Stimulated activated CD8-positive, alpha-beta memory T cell treated with anti-CD3 and anti-CD28 coated beads, Interleukin-12 subunit alpha, Interleukin-12 subunit beta, amount 100 ng/mL, for 24 hours (primary cell): ENCODE measurements around the gene MYRF.

ENCODE experiments used
- DNase-seq: peaks from one replicate; pipeline ENCODE4 v3.0.0-alpha.2; 2020; ENCODE audit errors: extremely low read depth

MYRF gene

DNA sequence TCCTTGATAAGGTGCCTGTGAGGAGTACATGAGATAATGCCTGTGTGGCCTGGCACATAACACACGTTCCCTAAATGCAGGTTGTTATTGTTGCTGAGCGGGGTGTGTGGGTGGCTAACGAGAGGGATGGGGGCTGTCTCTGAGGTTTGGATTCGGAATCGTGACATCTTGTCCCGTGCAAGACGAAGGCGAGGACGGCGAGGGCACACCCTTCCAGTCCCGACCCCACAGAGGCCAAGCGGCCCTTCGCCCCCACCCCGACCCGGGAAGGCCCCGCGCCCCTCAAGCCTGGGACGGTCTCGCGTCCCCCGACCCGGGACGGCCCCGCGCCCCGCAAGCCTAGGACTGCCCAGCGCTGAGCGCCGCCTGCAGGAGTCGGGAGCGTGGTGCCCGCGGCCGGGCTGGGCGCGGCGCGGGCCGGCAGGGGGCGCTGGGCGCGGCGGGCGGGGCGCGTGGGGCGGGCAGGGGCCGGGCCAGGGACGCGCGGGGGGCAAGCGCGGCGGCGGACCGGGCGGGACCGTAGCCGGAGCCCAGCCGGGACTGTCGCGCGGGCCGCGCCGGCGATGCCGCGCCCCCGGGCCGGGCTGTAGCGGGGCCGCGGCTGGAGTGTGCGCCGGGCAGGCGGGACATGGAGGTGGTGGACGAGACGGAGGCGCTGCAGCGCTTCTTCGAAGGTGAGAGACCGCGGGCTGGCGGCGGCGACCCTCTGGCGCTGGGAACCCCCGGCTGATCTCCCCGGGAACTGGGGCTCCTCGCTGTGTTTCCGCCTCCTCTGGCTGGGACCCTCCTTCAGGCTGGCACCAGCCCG lies at the start of gene MYRF:
MYRF (plus strand) TSS at position 520 of the 808 bp plus-strand sequence; CDS start at position 629, 109 bp downstream.
- no peak for DNase-seq

DNA sequence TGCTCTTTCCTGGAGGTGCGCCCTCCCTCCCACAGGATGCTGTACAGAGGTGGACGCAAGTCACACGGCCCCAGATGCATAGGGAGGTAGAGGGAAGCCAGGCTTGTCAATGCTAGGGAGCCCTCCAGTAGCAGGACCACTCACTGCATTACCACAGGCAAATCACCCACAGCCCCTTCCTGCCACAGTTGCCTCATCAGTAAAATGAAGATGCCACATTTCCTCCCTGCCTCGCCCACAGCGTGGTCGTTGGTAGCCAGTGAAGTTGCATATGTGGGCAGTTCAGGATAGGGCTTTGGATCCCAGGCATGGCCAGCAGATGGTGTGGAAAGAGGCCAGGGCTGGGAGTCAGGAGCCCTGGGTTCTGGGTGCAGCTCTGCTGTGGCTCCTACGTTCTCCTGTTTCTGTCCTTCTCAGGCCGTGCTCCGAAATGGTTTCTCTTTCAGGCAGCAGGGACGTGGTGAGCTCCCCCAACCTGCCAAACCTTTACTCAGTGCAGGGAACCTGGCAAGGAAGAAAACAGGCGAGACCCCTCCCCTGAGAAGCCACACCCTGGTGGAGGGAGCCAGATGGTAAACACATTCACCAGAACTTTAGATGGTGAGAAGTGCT lies 49.6 kb upstream of the MYRF start:
- no peak for DNase-seq

DNA sequence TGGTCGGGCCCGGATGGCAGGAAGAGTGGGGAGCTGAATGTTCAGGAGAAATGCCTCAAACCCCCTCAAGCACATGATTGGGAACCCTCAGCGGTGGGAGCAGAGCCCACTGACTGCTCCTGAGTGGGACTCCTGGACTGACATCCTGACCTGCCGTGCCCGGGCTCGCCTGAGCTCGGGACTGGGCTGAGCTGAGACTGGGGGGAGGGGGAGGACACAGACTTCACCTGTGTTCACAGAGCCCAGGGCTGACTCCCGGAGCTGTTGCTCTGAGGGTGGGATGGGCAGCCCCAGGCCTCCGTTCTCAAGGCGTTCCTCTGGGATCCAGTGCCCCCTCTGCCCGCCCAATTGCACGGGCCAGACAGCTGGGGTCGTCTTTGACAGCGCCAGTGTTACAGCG lies 47.6 kb upstream of the MYRF start:
- no peak for DNase-seq

DNA sequence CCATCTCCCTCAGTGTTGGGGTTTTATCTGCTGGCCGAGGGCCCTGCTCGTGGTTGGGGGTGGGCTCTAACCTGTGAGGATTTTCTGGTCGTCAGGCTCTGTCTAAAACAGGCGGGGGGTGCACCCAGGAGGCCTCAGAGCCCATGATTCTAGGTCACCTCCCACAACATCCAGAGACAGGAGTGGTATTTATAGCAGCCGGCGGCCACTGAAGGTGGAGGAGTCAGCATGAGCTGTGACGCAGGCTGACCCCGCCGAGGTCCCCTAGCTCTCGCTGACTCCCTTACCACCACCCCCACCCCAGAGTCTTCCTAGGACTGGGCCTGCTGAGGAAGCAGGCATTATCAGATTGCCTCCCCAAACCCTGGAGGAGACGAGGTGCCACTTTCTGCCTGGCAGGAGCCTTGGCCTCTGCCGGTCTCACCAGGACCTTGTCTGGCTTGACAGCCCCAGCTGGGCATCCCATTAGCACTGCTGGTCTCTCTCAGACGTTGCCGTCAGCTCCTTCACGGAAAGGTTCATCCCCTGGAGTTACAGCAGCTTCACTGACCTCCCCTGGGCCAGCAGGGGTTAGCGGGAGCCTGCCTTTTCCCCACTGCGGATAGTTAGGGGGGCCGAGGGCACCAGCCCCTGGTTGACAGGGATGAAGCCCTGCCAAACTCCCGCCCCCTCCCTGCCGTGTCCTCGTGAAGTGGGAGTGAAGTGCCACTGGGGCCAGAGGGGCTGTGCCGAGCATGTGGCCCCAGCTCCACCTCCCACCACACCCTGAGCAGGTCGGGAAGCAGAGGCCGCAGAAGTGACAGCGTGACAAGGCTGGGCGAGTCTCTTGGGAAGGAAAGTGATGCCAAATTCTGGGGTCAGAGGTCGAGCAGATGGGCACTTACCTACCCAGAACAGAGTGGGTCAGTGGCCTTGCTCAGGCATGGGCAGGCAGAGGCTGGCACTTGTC lies 45.7 kb upstream of the MYRF start:
- DNase-seq = no peak

GRCh38 chr11:61707574-61707973 lies 44.9 kb upstream of the MYRF start:
- no peak for DNase-seq

- no peak for DNase-seq
Observed at GRCh38 chr11:61709110-61709509, 43.3 kb upstream of the MYRF start.

DNA sequence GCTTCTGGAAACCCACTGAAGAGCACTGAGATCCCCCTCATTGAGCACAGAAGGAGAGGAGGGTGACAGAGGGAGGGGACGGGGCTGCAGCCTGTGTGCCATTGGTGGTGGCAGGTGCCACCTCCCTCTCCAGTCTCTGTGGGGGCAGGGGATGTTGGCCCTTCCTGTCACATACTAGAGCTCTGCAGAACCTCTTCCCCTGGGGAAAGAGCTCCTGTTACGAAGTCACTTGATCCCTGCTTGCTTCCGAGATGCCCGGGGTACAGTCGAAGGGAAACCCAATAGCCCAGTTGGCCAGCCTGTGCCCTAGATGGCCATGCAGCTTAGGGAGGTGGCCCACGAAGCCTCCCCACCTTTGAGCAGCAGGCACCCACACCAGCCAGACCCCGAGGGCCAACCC lies 42.9 kb upstream of the MYRF start:
- DNase-seq = no peak

DNA sequence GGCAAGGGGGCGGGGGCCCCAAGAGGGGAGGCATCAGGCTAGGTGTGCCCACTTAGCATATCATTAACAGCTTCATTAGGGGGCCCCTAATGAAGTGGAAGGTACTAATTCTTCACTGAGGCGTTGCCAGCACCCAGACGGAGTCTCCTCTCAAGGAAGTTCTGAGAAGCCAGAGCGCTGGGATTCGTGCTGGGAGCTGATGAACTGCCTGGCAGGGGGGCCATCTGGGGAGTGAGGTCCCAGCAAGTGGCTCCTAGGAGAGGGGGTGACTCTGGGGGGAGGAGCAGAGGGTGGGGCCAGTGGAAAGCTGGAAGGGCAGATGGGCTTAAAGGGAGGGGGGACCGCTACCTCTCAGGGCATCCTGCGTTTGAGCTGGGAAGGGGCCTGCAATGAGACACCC lies 42.4 kb upstream of the MYRF start:
- no peak for DNase-seq

DNA sequence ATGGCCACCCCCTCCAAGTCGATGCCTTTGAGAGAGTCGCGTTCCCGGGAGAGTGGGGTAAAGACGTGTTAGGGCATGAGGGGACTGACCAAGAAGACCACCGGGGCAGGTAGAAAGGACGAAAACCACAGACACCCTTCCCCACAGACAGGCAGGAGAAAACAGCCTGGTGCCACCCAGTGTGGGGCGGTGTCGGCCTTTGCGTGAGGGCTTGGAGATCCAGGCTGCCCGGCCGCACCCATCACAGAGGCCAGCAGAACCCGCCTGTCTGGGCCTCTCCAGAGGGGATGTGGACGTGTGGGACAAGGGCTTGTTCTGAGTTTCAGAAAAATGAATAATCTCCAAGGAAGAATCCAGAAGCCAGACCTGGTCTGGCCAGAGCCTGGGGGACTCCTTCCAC lies 41.4 kb upstream of the MYRF start:
- no peak for DNase-seq

GRCh38 chr11:61711498-61711897 lies 40.9 kb upstream of the MYRF start:
- DNase-seq = no peak

DNA sequence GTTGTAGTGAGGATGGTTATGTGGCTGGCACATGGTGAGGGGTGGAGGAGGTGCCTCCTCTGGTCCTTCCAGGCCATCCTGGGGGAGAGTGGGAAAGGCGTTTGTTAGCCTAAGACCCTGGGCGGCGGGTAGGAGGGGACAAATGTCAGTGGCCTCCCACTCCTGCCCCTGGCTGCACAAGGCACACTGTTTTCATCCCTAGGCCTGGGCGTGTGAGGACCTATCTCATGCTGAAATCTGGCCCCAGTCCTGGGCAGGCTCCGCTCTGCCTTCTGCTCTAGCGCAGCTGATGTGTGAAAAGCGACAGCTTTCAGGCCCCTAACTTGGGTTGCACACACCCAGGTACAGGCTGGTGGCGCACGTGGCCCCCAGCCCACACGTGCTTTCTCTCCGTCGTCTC lies 40.1 kb upstream of the MYRF start:
- no peak for DNase-seq

DNA sequence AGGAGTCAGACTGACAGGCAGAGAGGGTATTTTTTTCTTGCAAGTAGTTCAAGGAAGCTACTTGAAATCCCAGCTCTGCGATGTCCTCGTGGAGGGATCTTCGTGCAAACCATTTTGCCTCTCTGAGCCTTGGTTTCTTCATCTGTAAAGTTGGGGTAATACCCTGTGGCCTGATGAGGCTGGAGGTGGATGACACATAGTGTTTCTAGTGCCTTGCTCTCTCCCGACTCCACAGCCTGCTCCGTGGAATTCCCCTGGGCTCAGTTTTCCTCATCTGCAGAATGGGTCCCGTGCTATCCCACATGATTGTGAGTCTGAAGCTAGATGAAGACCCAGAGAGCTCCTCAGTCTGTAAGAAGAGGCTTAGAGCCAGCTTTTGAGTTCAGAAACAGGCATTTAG lies 39.6 kb upstream of the MYRF start:
- DNase-seq = no peak

GRCh38 chr11:61713464-61713863 lies 39.0 kb upstream of the MYRF start:
- DNase-seq = no peak

GRCh38 chr11:61713906-61714305 lies 38.5 kb upstream of the MYRF start:
- no peak for DNase-seq

- no peak for DNase-seq
Observed at GRCh38 chr11:61714316-61714715, 38.1 kb upstream of the MYRF start.

GRCh38 chr11:61714916-61715315 lies 37.5 kb upstream of the MYRF start:
- no peak for DNase-seq

DNA sequence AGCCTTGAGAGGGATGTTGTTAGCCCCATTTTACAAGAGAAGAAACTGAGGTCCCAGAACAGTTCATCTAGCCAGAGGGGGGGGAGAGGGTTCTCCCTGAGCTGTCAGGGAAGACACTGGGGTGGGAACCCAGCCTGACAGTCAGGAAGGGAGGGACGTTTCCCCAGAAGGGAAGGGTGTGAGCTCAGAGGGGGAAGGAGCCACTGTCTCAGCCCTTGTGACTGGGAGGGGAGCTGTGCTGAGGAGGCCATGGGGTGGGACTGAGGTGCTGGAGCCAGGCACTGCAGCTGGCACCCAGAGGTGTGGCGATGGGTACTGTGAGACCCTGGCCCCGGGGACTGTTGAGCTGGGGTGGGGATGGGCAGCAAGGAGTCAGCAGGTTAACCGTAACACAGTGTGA lies 36.6 kb upstream of the MYRF start:
- no peak for DNase-seq

DNA sequence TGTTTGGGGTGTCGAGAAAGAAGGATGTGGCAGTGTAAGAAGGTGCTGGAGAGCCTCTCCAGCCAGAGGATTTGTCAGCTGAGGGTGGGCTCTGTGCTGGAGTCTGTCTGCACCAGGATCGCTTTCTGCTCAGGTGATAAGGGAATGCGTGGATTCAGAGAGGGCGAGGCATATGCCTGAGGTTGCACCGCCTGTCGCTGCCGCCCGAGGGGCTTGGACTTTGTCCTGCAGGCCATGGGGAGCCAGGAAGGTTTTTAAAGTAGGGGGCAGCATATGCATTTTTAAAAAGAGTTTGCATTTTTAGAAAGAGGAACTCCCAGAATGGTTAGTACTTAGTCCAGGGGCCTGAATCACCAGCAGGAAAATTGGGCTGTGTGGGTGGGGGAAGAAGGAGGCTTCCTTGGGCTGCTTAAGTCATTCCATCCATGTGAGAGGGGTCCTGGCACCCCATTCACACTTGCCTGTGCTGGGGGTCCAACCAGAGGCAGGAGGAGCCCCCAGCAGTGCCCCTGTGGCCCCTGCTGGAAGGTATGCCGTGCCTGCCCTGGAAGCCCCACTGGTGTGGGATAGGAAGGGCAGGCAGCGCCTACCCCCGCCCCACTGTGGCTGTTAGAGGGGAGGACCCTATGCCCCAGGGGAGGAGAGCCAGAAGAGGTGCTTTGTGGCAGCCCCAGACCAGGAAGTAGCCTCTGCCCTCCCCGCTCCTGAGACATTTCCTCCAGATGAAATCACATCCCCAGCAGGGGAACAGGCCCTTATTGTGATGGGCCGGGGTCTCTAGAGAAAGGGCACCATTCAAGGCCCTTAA lies 35.8 kb upstream of the MYRF start:
- no peak for DNase-seq

DNA sequence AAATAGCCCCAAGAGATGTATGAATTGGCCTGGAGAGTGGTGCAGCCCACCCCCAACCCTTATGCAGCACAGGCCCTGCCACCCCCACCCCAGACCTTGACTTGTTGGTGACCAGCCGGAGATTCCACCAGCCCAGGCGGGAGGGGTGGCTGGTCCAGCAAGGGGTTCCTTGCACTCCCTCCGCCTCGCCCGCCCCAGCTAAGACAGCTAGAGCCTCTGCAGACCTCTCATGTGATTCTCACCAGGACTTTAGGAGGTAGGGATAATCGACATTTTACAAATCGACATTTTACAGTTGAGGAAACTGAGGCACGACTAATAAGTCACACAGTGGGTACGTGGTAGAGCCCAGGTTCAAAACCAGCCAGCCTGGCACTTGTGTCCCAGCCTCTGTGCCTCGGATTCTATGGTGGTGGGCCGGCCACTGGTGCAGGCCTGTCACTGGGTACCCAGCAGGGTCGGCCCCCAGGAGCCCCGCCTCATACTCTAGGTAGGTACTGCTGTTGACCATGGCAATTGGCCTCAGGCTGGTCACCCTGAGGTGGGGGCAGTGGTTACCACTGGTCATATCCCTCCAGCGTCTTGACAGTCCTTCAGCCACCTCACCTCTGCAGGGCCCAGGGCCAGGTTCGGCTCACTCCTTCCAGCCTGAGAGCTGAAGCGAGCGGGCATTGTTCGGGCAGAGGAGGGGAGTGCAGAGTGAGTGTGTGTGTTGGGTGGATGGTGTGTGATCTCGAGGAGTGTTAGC lies 35.0 kb upstream of the MYRF start:
- no peak for DNase-seq

DNA sequence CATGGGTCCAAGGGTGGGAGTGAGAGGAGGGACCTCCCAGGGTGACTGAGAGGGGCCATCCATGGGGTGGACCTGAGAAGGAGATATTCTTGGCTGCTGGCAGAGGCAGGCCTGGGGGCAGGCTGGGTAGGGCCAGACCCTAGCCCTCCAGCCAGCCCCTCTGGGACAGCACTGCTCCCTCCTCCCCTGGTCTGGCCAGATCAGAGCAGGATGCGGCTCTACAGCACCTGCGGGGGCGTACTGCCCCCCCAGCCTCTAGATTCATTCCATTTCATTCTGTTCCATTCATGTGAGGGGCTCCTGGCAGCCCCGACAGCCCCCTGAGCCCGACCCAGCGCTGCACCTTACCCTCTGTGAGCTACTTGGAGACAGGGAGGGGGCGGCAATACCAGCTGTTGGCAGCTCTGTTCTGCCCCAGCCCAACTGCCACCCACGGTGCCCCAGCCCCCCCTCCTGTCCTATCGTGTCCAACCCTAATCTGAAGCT lies 34.3 kb upstream of the MYRF start:
- DNase-seq = no peak
